GM18511 (cell line): ENCODE data around the gene DUSP14.
"Not testable (repeated sequence)": the region's sequence is repeated elsewhere in the genome, so short reads cannot be mapped to it uniquely, and the experiment has no call there.

Experiments
- ATAC-seq: cut with Tn5 transposase; IDR thresholded peaks from one replicate; pipeline ENCODE4 v1.9.1; 2021; ENCODE audit warnings: mild to moderate bottlenecking, moderate library complexity; ENCODE audit not compliant: unreplicated experiment

DUSP14 gene

DNA sequence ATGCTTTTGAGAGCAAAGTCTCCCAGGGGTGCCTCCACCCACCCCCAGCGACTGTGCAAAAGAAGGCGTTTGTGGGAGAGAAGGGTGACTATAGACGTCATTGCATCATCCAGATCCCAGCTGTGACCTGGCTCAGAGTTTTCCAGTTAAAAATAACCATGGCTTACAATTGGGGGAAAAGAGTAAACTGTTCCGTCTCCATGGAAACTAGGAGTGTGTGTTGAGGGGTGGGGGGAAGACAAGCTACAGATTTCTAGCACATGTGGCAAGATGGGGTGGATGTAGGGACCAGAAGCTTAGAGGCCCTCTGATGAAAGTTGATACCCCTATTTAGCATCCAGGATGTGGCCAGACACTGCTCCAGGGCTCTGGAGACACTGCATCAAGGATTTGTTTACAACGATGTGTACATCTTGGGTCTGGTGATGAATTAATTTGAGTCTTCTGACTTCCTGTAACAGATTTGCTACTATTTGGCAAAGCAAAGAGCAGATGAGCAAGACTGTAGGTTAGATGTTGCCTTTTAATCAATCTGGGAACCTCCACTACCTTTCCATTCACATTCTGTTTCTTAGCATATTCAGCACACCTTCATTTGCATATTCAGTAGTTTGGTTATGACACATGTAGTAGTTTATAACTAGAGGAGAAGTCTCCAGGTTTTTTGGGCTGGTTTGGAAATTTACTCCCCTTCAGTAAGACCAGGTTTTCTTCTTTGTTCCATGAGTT lies 6.2 kb upstream of the DUSP14 start:
- ATAC-seq = no peak

DNA sequence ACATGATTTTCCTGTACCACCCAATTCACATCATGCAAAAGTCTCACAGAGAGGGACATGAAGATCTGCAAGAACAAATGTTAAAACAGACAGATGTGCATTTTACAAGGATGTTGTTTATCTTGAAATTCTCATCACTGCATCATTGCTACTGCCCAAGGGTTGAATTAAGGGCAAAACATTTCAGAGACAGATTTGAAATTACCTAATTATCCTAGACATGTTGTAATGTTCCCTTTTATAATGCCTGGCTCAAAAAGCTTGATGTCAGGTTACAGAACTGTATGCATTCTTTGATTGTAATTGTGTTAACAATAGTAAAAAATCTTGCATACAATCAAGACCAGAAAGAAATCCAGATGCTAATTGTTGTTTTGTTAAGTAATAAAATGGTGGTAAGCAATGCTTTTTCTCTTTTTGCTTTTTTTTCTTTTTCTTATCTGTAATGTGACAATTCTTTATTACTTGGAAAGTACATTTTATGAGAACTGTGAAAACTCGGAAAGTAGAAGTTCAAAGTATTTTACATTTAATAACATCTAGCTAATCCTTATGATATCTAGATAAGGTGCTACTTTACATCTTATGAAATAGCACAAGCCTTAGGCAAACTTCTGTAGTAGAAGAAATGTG lies 3.6 kb upstream of the DUSP14 start:
- no peak for ATAC-seq

DNA sequence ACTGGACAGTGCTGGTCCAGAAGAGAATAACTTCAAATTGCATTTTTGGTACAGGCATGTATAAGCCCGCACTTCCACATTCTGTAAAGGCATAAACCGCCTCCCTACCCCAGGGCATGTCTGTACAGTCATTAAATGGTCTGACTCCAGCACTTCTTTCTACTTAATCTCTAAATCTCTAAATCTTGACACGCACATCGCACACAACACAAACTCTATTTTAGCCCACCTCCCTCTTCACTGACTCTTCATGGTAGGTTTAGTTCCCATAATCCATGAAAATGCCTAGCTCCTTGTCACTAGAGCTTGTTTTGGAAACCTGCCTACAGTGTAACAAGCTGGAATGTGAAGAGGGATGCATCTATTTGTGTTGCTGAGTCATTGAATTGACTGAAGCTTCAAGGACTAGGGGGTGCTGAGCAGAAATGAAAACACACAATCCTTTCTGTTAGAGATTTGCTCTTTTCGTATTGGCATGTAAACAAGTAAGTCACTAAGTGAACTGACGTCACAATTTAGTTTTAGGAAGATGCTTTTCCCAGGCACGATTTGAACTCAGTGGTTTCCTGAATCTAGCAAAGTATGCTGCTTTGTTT lies 1.6 kb upstream of the DUSP14 start:
- no peak for ATAC-seq

GRCh38 chr17:37488607-37489196 lies 989 bp upstream of the DUSP14 start:
- ATAC-seq = peak; percentile 10

- ATAC-seq = peak; percentile 64
These were observed 414 bp downstream of the DUSP14 start for GRCh38 chr17:37490022-37490587.

- no peak for ATAC-seq
These were observed 1.2 kb downstream of the DUSP14 start for GRCh38 chr17:37490638-37491614.

GRCh38 chr17:37492167-37492566 lies 2.5 kb downstream of the DUSP14 start:
- no peak for ATAC-seq

DNA sequence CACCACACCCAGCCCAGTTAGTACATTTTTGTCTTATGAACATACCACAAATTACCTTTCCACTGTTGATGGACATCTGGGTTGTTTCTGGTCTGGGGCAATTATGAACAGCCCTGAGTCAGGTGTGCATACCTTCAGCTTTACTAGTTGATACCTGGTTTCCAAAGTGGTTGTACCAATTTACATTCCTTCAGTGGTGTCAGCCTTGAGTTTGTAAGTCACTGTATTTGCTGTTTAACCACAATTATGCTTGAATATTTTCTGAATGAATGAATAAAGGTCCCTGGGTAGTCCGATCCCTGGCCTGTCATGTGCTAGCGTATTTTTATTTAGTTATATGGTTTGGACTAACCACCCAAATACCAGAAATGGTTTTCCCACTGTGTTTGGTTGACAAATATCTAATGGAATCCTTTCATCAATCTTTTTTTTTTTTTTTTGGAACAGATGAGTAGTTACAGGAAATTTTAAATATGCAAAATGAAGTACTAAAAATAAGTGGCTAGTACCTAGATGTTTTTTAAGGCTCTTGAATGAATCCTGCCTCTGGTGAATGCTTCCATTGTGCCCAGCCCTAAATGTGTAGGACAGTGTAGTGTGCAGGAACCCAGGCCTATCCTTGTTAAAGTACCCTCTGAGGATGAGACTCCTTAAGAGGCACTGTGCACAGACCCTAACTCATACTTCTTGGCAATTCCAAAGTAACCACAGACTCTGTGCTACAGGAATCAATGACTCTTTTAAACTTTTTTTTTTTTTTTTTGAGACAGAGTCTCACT lies 3.7 kb downstream of the DUSP14 start:
- ATAC-seq = no peak

GRCh38 chr17:37494401-37494831 lies 4.7 kb downstream of the DUSP14 start:
- no peak for ATAC-seq

GRCh38 chr17:37494971-37495370 lies 5.3 kb downstream of the DUSP14 start:
- no peak for ATAC-seq

DNA sequence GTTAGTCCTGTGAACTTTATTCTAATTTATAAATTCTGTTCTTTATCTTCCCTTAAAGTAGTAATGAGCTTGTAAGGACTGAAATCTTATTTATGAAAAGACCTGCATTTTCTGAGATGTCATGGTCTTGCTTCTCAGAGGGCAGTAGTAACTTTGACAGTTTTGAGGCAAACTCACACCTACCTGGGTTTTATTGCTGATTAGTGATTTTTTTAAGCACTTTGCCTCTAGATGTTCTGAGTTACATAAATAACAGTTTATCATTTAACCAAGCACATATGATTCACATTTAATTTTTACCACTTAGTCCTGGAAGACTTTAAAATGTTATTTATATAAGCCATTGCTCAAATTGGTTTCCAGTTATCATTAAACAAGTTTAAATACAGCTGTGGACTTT lies 10.7 kb downstream of the DUSP14 start:
- ATAC-seq = no peak

- no peak for ATAC-seq
These were observed 12.6 kb downstream of the DUSP14 start for GRCh38 chr17:37502009-37502936.

DNA sequence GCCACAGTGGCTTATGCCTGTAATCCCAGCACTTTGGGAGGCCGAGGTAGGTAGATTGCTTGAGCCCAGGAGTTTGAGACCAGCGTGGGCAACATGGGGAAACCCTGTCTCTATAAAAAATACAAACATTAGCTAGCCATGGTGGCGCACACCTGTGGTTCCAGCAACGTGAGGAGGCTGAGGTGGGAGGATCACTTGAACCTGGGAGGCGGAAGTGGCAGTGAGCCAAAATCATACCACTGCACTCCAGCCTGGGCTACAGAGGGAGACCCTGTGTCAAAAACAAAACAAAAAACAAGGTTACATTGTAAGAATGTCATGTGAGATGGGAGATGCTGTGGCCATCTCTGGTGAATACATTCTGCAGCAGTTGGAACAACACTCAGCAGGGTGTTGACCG lies 13.5 kb downstream of the DUSP14 start:
- ATAC-seq = no peak

GRCh38 chr17:37505333-37505732 lies 15.6 kb downstream of the DUSP14 start:
- no peak for ATAC-seq

DNA sequence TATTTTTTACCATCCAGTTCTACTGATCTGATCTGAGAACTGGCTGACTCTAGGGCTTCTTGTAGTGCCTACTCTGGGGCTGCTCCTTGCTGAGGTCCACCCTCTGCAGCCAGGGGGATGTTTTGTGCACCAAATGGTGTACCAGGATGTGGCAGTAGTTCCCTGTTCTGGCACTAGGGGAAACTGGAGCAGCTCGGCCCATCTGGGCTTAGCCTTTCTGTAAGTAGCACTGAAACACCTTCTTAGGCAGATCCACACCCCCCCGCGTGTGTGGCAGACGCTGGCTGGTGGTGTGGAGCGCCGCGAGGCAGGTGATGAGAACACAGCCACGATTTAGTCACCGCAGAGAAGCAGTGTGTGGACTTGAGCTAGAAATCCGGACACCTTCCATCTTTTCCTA lies 17.0 kb downstream of the DUSP14 start:
- no peak for ATAC-seq

GRCh38 chr17:37507111-37507510 lies 17.4 kb downstream of the DUSP14 start:
- no peak for ATAC-seq

- ATAC-seq = no peak
These were observed 20.4 kb downstream of the DUSP14 start for GRCh38 chr17:37510056-37510455.

DNA sequence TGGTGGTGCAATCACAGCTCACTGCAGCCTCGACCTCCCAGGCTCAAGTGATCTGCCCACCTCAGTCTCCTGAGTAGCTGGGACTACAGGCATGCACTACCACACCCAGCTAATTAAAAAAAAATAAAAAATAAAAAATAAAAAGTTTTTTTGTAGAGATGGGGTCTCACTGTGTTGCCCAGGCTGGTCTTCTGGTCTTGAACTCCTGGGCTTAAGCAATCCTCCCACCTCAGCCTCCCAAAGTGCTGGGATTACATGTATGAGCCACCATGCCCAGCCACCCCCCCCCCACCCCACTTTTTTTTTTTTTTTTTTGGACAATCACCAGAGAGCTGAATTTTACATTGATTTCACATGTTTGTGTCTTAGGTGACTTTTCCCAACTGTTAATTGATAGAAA lies 22.0 kb downstream of the DUSP14 start:
- ATAC-seq = not testable (repeated sequence)
